Measurements from ENCODE around the gene NTM.

The NTM gene

GRCh38 chr11:131683666-131684065 lies 313.3 kb downstream of the NTM start:
- TF ChIP-seq, protein P1, sequence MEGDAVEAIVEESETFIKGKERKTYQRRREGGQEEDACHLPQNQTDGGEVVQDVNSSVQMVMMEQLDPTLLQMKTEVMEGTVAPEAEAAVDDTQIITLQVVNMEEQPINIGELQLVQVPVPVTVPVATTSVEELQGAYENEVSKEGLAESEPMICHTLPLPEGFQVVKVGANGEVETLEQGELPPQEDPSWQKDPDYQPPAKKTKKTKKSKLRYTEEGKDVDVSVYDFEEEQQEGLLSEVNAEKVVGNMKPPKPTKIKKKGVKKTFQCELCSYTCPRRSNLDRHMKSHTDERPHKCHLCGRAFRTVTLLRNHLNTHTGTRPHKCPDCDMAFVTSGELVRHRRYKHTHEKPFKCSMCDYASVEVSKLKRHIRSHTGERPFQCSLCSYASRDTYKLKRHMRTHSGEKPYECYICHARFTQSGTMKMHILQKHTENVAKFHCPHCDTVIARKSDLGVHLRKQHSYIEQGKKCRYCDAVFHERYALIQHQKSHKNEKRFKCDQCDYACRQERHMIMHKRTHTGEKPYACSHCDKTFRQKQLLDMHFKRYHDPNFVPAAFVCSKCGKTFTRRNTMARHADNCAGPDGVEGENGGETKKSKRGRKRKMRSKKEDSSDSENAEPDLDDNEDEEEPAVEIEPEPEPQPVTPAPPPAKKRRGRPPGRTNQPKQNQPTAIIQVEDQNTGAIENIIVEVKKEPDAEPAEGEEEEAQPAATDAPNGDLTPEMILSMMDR (conservative IDR thresholded peaks at IDR 0.05), result no peak
- TF ChIP-seq ZFX (IDR thresholded peaks at IDR 0.05), result no peak
- H3K27ac ChIP-seq, result no peak overlapping the region

- H3K27ac ChIP-seq, result no peak overlapping the region
- TF ChIP-seq, protein P1 (conservative IDR thresholded peaks at IDR 0.05), result no peak
- no peak for TF ChIP-seq ZFX (IDR thresholded peaks at IDR 0.05)
Measured at GRCh38 chr11:131684111-131685060, 314.0 kb downstream of the NTM start.

DNA sequence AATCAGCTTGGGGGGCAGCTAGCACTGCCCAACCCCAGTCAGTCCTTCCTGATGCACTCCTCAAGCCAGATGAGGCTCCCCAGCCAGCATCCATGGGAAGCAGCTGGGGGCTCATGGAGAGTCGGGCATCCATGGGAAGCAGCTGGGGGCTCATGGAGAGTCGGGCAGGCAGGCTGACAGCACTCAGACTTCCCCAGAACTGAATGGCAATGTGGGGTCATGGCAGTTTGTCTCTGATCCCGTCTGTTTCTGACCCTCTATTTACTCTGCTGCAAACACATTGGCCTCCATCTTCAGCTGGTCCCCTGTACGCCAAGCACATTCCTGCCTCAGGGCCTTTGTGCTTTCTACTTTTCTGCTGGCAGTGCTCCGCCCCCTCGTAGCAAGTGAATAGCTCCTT lies 314.8 kb downstream of the NTM start:
- no peak for TF ChIP-seq ZFX (IDR thresholded peaks at IDR 0.05)
- TF ChIP-seq, protein P1 (conservative IDR thresholded peaks at IDR 0.05), result no peak
- H3K27ac ChIP-seq, result no peak overlapping the region

- no peak for TF ChIP-seq ZFX (IDR thresholded peaks at IDR 0.05)
- TF ChIP-seq, protein P1 (conservative IDR thresholded peaks at IDR 0.05), result no peak
Measured at GRCh38 chr11:131685906-131686305, 315.5 kb downstream of the NTM start.

GRCh38 chr11:131686836-131687235 lies 316.4 kb downstream of the NTM start:
- TF ChIP-seq, protein P1 (conservative IDR thresholded peaks at IDR 0.05), result no peak
- TF ChIP-seq ZFX (IDR thresholded peaks at IDR 0.05), result no peak
- no peak overlapping the region for H3K27ac ChIP-seq

More at GRCh38 chr11:131685906-131686305, 315.5 kb downstream of the NTM start:
- H3K27ac ChIP-seq, result no peak overlapping the region

GRCh38 chr11:131687291-131688047 lies 317.1 kb downstream of the NTM start:
- no peak overlapping the region for H3K27ac ChIP-seq
- TF ChIP-seq ZFX (IDR thresholded peaks at IDR 0.05), result no peak
- TF ChIP-seq, protein P1 (conservative IDR thresholded peaks at IDR 0.05), result no peak

All from C4-2B (cell line).